Glutamatergic neuron (in vitro differentiated cells): ENCODE results near the gene XCL2. TPM values are rescaled to one million over a fixed set of nuclear protein-coding genes. Genes with fewer than 3 reads are reported as not detected.
"Not testable (repeated sequence)": the region's sequence is repeated elsewhere in the genome, so short reads cannot be mapped to it uniquely, and the experiment has no call there.

Experiments used
- DNase-seq: peaks from one replicate; pipeline ENCODE4 v3.0.0; 2022
- H3K27ac Mint-ChIP-seq: one replicate; pipeline ENCODE4 v1.8.0; 2020; ENCODE audit warnings: mild to moderate bottlenecking, mixed read lengths, inconsistent platforms; ENCODE audit not compliant: unreplicated experiment
- H3K27me3 Mint-ChIP-seq: one replicate; pipeline ENCODE4 v1.8.0; 2020; ENCODE audit warnings: mild to moderate bottlenecking, moderate library complexity, mixed read lengths, inconsistent platforms; ENCODE audit not compliant: unreplicated experiment
- H3K36me3 Mint-ChIP-seq: one replicate; pipeline ENCODE4 v1.8.0; 2020; ENCODE audit warnings: mild to moderate bottlenecking, mixed read lengths, inconsistent platforms; ENCODE audit not compliant: unreplicated experiment
- H3K4me1 Mint-ChIP-seq: one replicate; pipeline ENCODE4 v1.8.0; 2020; ENCODE audit warnings: mild to moderate bottlenecking, low read depth, mixed read lengths, inconsistent platforms; ENCODE audit not compliant: unreplicated experiment
- H3K4me3 Mint-ChIP-seq: one replicate; pipeline ENCODE4 v1.8.0; 2020; ENCODE audit warnings: mild to moderate bottlenecking, mixed read lengths, inconsistent platforms; ENCODE audit not compliant: unreplicated experiment
- H3K9me3 Mint-ChIP-seq: one replicate; pipeline ENCODE4 v1.8.0; 2020; ENCODE audit warnings: mild to moderate bottlenecking, moderate library complexity, mixed read lengths, inconsistent platforms; ENCODE audit not compliant: unreplicated experiment
- CTCF ChIP-seq: fragments of 200-600 bp; sonication (generic); IDR thresholded peaks from one replicate; pipeline ENCODE4 v1.5.0; 2021; ENCODE audit not compliant: partially characterized antibody, unreplicated experiment
- total RNA-seq: library from RNA; stranded (reverse); fragmentation: NEBNext Ultra II Directional; extraction: Animal tissue kit (Norgen Biotek cat#: 25700); gene quantifications from one replicate; pipeline ENCODE4 v1.2.1, GENCODE V29; 2021; ENCODE audit not compliant: unreplicated experiment

XCL2 gene
- total RNA-seq, 1 donor from 2014 or later: not detected

- Mint-ChIP-seq H3K27me3 (peaks cover 2% of the 10 kb centered on the region), H3K27ac (no peak overlapping the region), H3K9me3 (no peaks in the 10 kb centered on the region), H3K4me3 (no peak overlapping the region), H3K4me1 (no peaks in the 10 kb centered on the region), H3K36me3 (no peaks in the 10 kb centered on the region)
- DNase-seq: no peak
- TF ChIP-seq CTCF: no peak
Observed at GRCh38 chr1:168551688-168552087, 7.9 kb upstream of the XCL2 start.

GRCh38 chr1:168550971-168551370, 7.2 kb upstream of the XCL2 start:
- no peak overlapping the region for H3K4me3 Mint-ChIP-seq
- no peaks in the 10 kb centered on the region for H3K4me1 Mint-ChIP-seq
- no peaks in the 10 kb centered on the region for H3K9me3 Mint-ChIP-seq
- no peaks in the 10 kb centered on the region for H3K36me3 Mint-ChIP-seq
- DNase-seq: no peak
- no peak overlapping the region for H3K27ac Mint-ChIP-seq
- H3K27me3 Mint-ChIP-seq: peaks cover 2% of the 10 kb centered on the region
- TF ChIP-seq CTCF: no peak

GRCh38 chr1:168546553-168546895, 2.7 kb upstream of the XCL2 start:
- not testable (repeated sequence) for H3K27me3 Mint-ChIP-seq, H3K4me1 Mint-ChIP-seq, H3K9me3 Mint-ChIP-seq, H3K4me3 Mint-ChIP-seq, H3K27ac Mint-ChIP-seq, DNase-seq, H3K36me3 Mint-ChIP-seq

- H3K4me3 Mint-ChIP-seq, H3K27me3 Mint-ChIP-seq, H3K4me1 Mint-ChIP-seq, DNase-seq, H3K27ac Mint-ChIP-seq, H3K9me3 Mint-ChIP-seq, H3K36me3 Mint-ChIP-seq: not testable (repeated sequence)
- TF ChIP-seq CTCF: peak; percentile 10
Observed at GRCh38 chr1:168545678-168546552, 2.1 kb upstream of the XCL2 start.

- H3K4me3 Mint-ChIP-seq, DNase-seq, H3K9me3 Mint-ChIP-seq: not testable (repeated sequence)
Observed at GRCh38 chr1:168542978-168543377, 819 bp downstream of the XCL2 start.

GRCh38 chr1:168540798-168541197, 3.0 kb downstream of the XCL2 start:
- H3K4me1 Mint-ChIP-seq, H3K4me3 Mint-ChIP-seq, DNase-seq, H3K27me3 Mint-ChIP-seq, H3K36me3 Mint-ChIP-seq, H3K27ac Mint-ChIP-seq, H3K9me3 Mint-ChIP-seq: not testable (repeated sequence)

More at GRCh38 chr1:168542978-168543377, 819 bp downstream of the XCL2 start:
- H3K4me1 Mint-ChIP-seq, H3K27me3 Mint-ChIP-seq, H3K27ac Mint-ChIP-seq, H3K36me3 Mint-ChIP-seq: not testable (repeated sequence)
